Lower leg skin (tissue), 3 donors: ENCODE data around the gene ZNF648.

ENCODE experiments used
- CTCF ChIP-seq, 3 donors: fragments of 450-650 bp; IDR thresholded peaks; one replicate each; pipeline ENCODE4 v1.5.1; 2016; ENCODE audit warnings: antibody characterized with exemption in 3 of 3, mild to moderate bottlenecking in 3 of 3, moderate library complexity in 2 of 3
- POLR2A ChIP-seq, 2 donors: fragments of 450-650 bp; IDR thresholded peaks; one replicate each; pipeline ENCODE4 v1.6.1; 2016 to 2017; ENCODE audit warnings: antibody characterized with exemption in 2 of 2, mild to moderate bottlenecking in 1 of 2, moderate library complexity in 1 of 2

- TF ChIP-seq CTCF (IDR thresholded peaks at IDR 0.05) (no peak), POLR2A (IDR thresholded peaks at IDR 0.05) (no peak)
These were observed 26.3 kb downstream of the ZNF648 start for GRCh38 chr1:182035097-182035770.
